Fibroblast of the aortic adventitia (primary cell): Measurements from ENCODE around the gene GNAO1. TPM values are rescaled to one million over a fixed set of nuclear protein-coding genes. Genes with fewer than 3 reads are reported as not detected.

ENCODE experiments used
- DNase-seq: peaks from one replicate; pipeline ENCODE4 v3.0.0-alpha.2; 2010; ENCODE audit warnings: low read depth
- H3K4me3 ChIP-seq: 2 replicates; pipeline ENCODE4 v1.5.1; 2011; ENCODE audit warnings: low read depth, mild to moderate bottlenecking, control low read depth, low read length, moderate library complexity
- total RNA-seq: library from RNA; depleted of rRNA; stranded (reverse); fragments of >200 nt; gene quantifications from 2 replicates; pipeline ENCODE4 v1.2.3, GENCODE V29; 2012; ENCODE audit warnings: low replicate concordance
- TF ChIP-seq, protein P1 (sequence below): IDR thresholded peaks from 2 replicates; pipeline ENCODE4 v1.5.1; 2011; ENCODE audit warnings: mild to moderate bottlenecking, low read length, control low read depth, inconsistent platforms; ENCODE audit not compliant: insufficient read depth

The GNAO1 gene
- total RNA-seq, 1 donor = 0.09 TPM

DNA sequence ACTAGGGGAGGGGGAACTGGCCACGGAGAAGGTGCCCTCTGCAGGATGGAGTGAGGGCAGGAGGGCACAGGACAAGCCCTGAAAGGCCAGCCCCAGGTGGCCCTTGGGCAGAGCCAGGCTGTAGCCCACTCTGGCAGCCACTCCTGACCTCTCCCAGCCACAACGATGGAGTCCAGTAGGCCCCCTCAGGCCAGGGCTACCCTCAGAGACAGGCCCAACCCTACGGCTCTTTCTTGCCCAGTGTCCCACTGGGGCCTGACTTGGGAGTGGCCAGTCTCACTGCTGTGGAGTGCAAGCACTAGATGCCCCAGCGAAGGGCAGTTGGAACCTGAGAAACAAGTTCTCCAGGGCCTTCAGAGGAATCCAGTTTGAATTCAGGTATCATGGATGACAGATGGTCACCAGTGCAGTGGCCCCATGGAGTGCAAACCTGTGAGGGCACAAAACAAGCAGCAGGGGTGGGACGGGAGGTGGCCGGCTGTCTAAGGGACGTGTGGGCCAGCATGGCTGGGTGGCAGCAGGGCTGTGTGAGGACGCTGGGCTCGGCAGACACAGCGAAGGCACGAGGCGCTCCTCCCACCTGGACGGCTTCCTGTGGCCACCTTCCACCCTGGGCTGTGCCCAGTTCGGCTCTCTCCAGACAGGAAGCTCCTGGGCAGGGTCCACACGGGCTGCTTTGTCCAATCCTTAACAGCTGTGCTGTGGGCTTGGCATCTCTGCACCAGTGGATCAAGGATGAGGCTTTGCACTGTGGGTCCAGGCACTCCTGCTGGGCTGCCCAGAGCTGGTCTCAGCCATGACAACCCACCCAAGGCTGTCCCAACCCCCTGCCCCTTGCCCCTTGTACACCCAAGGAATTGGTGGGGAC, 162.0 kb downstream of the GNAO1 start:
- DNase-seq = no peak
- H3K4me3 ChIP-seq = no peak overlapping the region
- TF ChIP-seq, protein P1, sequence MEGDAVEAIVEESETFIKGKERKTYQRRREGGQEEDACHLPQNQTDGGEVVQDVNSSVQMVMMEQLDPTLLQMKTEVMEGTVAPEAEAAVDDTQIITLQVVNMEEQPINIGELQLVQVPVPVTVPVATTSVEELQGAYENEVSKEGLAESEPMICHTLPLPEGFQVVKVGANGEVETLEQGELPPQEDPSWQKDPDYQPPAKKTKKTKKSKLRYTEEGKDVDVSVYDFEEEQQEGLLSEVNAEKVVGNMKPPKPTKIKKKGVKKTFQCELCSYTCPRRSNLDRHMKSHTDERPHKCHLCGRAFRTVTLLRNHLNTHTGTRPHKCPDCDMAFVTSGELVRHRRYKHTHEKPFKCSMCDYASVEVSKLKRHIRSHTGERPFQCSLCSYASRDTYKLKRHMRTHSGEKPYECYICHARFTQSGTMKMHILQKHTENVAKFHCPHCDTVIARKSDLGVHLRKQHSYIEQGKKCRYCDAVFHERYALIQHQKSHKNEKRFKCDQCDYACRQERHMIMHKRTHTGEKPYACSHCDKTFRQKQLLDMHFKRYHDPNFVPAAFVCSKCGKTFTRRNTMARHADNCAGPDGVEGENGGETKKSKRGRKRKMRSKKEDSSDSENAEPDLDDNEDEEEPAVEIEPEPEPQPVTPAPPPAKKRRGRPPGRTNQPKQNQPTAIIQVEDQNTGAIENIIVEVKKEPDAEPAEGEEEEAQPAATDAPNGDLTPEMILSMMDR = no peak

DNA sequence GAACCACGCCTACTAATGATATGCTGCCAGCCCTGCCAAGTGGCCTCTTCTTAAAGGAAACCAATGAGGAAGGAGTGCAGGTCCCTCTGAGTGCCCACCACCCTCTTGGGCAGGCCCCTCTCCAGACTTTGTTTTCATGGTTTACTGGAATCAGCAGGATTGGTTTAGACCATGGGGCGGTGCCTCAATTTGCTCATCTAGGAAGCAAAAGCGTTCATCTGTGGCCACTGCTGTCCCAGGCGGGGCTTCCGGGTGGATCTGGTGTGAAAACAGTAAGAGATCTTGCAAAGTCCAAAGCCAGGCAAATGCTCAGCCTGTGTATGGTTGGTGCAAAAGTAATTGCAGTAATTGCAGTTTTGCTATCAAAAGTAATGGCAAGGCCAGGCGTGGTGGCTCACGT, 162.7 kb downstream of the GNAO1 start:
- no peak overlapping the region for H3K4me3 ChIP-seq

DNA sequence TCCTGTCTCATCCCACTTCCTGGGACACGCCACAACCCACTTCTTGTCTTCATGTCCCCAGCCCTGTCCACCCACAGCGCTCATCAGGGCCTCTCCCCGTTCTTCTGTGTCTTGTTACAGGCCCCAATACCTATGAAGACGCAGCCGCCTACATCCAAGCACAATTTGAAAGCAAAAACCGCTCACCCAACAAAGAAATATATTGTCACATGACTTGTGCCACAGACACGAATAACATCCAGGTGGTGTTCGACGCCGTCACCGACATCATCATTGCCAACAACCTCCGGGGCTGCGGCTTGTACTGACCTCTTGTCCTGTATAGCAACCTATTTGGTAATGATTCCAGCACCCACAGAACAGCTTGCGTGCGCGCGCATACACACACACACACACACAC, 163.5 kb downstream of the GNAO1 start:
- TF ChIP-seq, protein P1 = no peak
- no peak for DNase-seq
- H3K4me3 ChIP-seq = no peak overlapping the region

More for the DNA sequence above, 162.7 kb downstream of the GNAO1 start:
- DNase-seq = no peak
- TF ChIP-seq, protein P1 = no peak

DNA sequence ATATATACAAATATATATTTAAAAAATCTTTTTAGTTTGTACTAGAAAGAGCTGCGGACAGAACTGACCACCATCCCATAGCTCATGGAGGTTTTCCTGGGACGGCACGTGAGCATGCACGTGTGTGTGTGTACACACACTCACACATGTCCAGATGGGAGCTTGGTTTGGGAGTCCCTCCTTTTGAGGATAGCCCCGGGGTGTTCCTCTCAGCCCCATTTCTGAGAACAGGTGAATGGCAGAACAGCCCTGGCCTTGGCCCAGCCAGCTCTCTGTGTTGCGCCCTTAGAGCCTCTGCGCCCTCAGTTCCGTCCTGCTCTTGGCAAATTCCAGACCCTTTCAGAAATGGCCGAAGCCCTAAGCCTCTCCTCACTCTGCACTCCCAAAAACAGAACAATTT, 163.9 kb downstream of the GNAO1 start:
- no peak overlapping the region for H3K4me3 ChIP-seq
- no peak for DNase-seq
- TF ChIP-seq, protein P1 = no peak

DNA sequence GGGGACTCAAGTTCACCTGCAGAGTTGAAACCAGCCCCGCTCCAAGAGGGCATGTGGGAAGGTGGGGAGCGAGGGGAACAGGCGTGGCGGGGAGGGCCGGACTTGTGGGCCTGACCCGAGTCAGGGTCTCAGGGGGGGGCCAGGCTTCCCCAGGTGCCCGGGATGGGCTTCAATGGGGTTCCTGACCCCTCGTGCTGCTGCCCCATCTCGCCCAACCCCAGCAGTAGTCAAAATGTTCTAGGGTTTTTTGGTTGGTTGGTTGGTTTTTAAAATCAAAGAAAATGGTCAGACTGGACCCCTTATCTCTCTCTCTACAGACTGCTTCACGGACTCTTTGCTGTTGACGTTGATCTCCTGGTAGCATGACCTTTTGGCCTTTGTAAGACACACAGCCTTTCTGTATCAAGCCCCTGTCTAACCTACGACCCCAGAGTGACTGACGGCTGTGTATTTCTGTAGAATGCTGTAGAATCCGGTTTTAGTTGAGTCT, 164.5 kb downstream of the GNAO1 start:
- TF ChIP-seq, protein P1 = no peak
- no peak for DNase-seq
- no peak overlapping the region for H3K4me3 ChIP-seq

DNA sequence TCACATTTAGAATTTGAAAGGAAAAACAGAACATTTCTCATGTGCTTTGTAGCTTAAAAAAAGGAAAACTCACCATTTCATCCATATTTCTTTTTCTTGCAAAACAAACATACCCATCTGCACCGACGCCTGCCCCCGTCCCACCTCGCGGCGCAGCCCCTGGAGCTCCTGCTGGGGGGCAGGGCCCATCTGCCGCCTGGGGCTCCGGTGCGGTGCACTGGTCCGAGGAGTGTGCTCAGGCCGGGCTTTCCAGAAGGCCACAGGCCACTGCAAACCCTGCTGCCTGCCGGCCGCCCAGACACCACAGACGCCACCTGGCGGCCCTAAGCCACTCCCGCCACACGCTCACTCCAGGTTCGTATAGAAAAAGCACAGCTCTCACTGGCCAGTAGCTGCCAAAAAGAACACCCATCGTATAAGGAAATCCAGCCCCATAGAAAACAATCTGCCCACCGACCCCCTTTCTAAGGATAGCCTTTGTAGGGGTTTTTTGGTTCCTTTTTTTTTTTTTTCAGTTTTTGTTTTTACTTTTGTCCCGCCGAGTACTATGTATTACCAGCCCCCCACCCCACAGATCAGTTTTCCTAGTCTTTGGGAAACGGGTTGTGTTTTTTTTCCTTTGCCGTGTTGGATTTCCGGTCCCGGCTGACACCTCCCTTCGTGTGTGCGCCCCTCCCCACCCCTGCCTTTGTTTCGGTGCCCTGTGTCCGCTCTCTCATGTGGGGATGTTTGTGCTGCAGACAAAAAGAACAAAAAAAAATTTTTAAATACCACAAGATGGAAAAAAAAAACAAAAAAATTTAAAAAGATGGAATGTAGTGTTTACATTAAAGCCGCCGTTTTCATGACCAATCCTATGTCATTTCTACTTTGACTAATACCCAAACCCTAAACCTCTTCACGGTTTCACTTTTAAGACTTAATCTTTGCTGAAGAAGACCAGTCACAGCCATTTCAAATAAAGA, 165.3 kb downstream of the GNAO1 start:
- peak; percentile 83 for DNase-seq
- TF ChIP-seq, protein P1 = peak; percentile 94
- peak overlapping the region; percentile 58 for H3K4me3 ChIP-seq
